H1 (cell line): ENCODE results near the gene ZNF571. TPM values are rescaled to one million over a fixed set of nuclear protein-coding genes. Genes with fewer than 3 reads are reported as not detected.

Experiments used
- GABPA ChIP-seq: IDR thresholded peaks from 2 replicates; pipeline ENCODE4 v1.6.1; 2011; ENCODE audit warnings: mild to moderate bottlenecking, low read length, moderate library complexity, borderline replicate concordance; ENCODE audit not compliant: insufficient read depth
- HDAC6 ChIP-seq: IDR thresholded peaks from one replicate; pipeline ENCODE4 v1.7.1; 2012; ENCODE audit warnings: low read depth, mild to moderate bottlenecking, inconsistent platforms, low read length, moderate library complexity
- SAP30 ChIP-seq: fragments of 300-600 bp; sonication (generic); IDR thresholded peaks from 2 replicates; pipeline ENCODE4 v1.7.1; 2012; ENCODE audit warnings: low read length, moderate library complexity, mild to moderate bottlenecking, inconsistent platforms; ENCODE audit not compliant: insufficient read depth, insufficient replicate concordance
- USF2 ChIP-seq: IDR thresholded peaks from 2 replicates; pipeline ENCODE4 v1.6.1; 2011; ENCODE audit warnings: low read length, improper control_type of control experiment
- polyA plus RNA-seq, 7 experiments: library from polyadenylated mRNA; depleted of rRNA in 3 of 7; stranded (reverse) in 5 of 7; unstranded in 2 of 7; fragments of >200 nt in 5 of 7; fragments of 200-250 nt in 2 of 7; gene quantifications; 1 replicate in 5 of 7; 2 replicates in 1 of 7; 4 replicates in 1 of 7; pipeline versions ENCODE4 v1.2.1 to v1.2.3, GENCODE V29; 2011 to 2013; ENCODE audit warnings: missing spikeins in 2 of 7, mixed read lengths in 2 of 7
- total RNA-seq: library from RNA; stranded (reverse); fragmentation: NEBNext Ultra II Directional; extraction: Animal tissue kit (Norgen Biotek cat#: 25700); gene quantifications from 2 replicates; pipeline ENCODE4 v1.2.1, GENCODE V29; 2021

The ZNF571 gene
- total and polyA plus RNA-seq, 2 of the 8 experiments (the other 6 are each of a cell fraction or from before 2014, with no cell fraction given), result 1.8 to 3.9 TPM

GRCh38 chr19:37594304-37594981, at the start of gene ZNF571, which contains the start of gene ZNF540 (continued):
- peak; percentile 67 for TF ChIP-seq SAP30
- TF ChIP-seq USF2, result no peak
- TF ChIP-seq GABPA, result no peak
- TF ChIP-seq HDAC6, result no peak
